Measurements from ENCODE around the gene GALNT13. TPM values are rescaled to one million over a fixed set of nuclear protein-coding genes. Genes with fewer than 3 reads are reported as not detected.

GALNT13 gene
- total and polyA plus RNA-seq, 2 of the 13 experiments (the other 11 are each of a cell fraction or from before 2014, with no cell fraction given) = 1.3 to 5.0 TPM

DNA sequence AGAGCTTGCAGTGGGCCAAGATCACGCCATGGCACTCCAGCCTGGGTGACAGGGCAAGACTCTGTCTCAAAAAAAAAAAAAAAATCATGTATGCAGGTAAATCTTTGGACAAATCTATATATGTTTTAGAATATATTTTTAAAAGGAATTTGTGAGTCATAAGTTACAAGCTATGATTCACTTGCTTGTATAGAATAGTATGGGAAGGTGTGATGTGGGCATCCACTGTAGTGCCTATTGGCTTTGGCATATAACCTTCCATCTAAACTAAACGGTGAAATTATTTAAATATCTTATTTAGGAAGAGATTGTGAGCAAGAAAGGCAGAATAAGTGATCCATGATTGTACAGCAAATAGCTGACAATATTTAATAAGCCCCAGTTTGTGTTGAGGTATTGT lies 261.1 kb downstream of the GALNT13 start:
- no peaks in the 10 kb centered on the region for H3K4me1 ChIP-seq (ENCODE audit: insufficient read depth, low read length)
- BruUV-seq (replicated peaks) = no TSS peak
- no peak overlapping the region for H3K27ac ChIP-seq (ENCODE audit: extremely low read length, insufficient read depth, low read length)
- H3K27me3 ChIP-seq (ENCODE audit: control insufficient read depth in 1 of 2, insufficient read depth in 2 of 2, low read length in 2 of 2) = no peaks in the 10 kb centered on the region
- 4% methylated on average over 2 of the region's 2 CpGs for WGBS (ENCODE audit: low lambda C conversion rate)
- no peaks in the 10 kb centered on the region for H3K79me2 ChIP-seq (ENCODE audit: insufficient read depth, low read length)
- FAIRE-seq (no peak), ATAC-seq (no peak), DNase-seq (ENCODE audit: low spot score) (no peak)
- no peak overlapping the region for H3K4me3 ChIP-seq (replicated peaks in 1 of 3; ENCODE audit: insufficient read depth in 1 of 3, low read depth in 2 of 3, low read length in 3 of 3)
- H3K9ac ChIP-seq (ENCODE audit: insufficient read depth, low read depth, low read length) = no peak overlapping the region
- in situ Hi-C loops (cut with HindIII; ENCODE audit: extremely low pct_ligation_motif_present, low pct_unique_long_range_greater_than_20kb) = no loop called here
- ChIA-PET CTCF (ENCODE audit: low intra/inter-chr PET ratio, low total read pairs) (no interaction called here), POLR2A (no interaction called here)
- no peak overlapping the region for H3K4me2 ChIP-seq (ENCODE audit: low read depth, low read length)
- no peaks in the 10 kb centered on the region for H3K36me3 ChIP-seq (replicated peaks in 1 of 2; ENCODE audit: control insufficient read depth in 1 of 2, insufficient read depth in 2 of 2, low read length in 2 of 2)
- no peaks in the 10 kb centered on the region for H3K9me3 ChIP-seq (ENCODE audit: low read length)
- no peak overlapping the region for H2AFZ ChIP-seq (ENCODE audit: low read length)
- intact Hi-C loops (cut with micrococcal nuclease; ENCODE audit: unreplicated experiment) = no loop called here
- no peaks in the 10 kb centered on the region for H4K20me1 ChIP-seq (ENCODE audit: insufficient read depth, low read length)
- TF ChIP-seq SRSF4 (IDR thresholded peaks at IDR 0.05; ENCODE audit: low read depth, low read length, poor library complexity, severe bottlenecking) (no peak), ZNF567 (CRISPR knock-in tag; IDR thresholded peaks at IDR 0.05; ENCODE audit: borderline replicate concordance) (no peak), ZC3H13 (CRISPR knock-in tag; IDR thresholded peaks at IDR 0.05) (no peak), ZNF616 (CRISPR knock-in tag; IDR thresholded peaks at IDR 0.05; ENCODE audit: low read depth) (no peak), ZFAT (CRISPR knock-in tag; conservative IDR thresholded peaks at IDR 0.05) (no peak), ZNF543 (CRISPR knock-in tag; IDR thresholded peaks at IDR 0.05) (no peak), ZBTB37 (CRISPR knock-in tag; IDR thresholded peaks at IDR 0.05) (no peak), SRSF1 (optimal IDR thresholded peaks at IDR 0.05; ENCODE audit: low read depth, low read length) (no peak), PHF8 (CRISPR knock-in tag; IDR thresholded peaks at IDR 0.05) (no peak), SMAD9 (CRISPR knock-in tag; IDR thresholded peaks at IDR 0.05) (no peak), ZNF101 (CRISPR knock-in tag; IDR thresholded peaks at IDR 0.05; ENCODE audit: borderline replicate concordance, low read depth) (no peak), NCOR1 (IDR thresholded peaks at IDR 0.05; ENCODE audit: borderline replicate concordance, low read length) (no peak), ARHGAP35 (CRISPR knock-in tag; IDR thresholded peaks at IDR 0.05; ENCODE audit: borderline replicate concordance) (no peak), SMARCC2 (IDR thresholded peaks at IDR 0.05) (no peak), KDM5B (CRISPR knock-in tag; IDR thresholded peaks at IDR 0.05; ENCODE audit: borderline replicate concordance) (no peak)
- TF ChIP-seq, protein P1, sequence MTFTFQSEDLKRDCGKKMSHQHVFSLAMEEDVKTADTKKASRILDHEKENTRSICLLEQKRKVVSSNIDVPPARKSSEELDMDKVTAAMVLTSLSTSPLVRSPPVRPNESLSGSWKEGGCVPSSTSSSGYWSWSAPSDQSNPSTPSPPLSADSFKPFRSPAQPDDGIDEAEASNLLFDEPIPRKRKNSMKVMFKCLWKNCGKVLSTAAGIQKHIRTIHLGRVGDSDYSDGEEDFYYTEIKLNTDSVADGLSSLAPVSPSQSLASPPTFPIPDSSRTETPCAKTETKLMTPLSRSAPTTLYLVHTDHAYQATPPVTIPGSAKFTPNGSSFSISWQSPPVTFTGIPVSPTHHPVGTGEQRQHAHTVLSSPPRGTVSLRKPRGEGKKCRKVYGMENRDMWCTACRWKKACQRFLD (CRISPR knock-in tag; IDR thresholded peaks at IDR 0.05; ENCODE audit: borderline replicate concordance) = no peak
- TF ChIP-seq, protein P2, sequence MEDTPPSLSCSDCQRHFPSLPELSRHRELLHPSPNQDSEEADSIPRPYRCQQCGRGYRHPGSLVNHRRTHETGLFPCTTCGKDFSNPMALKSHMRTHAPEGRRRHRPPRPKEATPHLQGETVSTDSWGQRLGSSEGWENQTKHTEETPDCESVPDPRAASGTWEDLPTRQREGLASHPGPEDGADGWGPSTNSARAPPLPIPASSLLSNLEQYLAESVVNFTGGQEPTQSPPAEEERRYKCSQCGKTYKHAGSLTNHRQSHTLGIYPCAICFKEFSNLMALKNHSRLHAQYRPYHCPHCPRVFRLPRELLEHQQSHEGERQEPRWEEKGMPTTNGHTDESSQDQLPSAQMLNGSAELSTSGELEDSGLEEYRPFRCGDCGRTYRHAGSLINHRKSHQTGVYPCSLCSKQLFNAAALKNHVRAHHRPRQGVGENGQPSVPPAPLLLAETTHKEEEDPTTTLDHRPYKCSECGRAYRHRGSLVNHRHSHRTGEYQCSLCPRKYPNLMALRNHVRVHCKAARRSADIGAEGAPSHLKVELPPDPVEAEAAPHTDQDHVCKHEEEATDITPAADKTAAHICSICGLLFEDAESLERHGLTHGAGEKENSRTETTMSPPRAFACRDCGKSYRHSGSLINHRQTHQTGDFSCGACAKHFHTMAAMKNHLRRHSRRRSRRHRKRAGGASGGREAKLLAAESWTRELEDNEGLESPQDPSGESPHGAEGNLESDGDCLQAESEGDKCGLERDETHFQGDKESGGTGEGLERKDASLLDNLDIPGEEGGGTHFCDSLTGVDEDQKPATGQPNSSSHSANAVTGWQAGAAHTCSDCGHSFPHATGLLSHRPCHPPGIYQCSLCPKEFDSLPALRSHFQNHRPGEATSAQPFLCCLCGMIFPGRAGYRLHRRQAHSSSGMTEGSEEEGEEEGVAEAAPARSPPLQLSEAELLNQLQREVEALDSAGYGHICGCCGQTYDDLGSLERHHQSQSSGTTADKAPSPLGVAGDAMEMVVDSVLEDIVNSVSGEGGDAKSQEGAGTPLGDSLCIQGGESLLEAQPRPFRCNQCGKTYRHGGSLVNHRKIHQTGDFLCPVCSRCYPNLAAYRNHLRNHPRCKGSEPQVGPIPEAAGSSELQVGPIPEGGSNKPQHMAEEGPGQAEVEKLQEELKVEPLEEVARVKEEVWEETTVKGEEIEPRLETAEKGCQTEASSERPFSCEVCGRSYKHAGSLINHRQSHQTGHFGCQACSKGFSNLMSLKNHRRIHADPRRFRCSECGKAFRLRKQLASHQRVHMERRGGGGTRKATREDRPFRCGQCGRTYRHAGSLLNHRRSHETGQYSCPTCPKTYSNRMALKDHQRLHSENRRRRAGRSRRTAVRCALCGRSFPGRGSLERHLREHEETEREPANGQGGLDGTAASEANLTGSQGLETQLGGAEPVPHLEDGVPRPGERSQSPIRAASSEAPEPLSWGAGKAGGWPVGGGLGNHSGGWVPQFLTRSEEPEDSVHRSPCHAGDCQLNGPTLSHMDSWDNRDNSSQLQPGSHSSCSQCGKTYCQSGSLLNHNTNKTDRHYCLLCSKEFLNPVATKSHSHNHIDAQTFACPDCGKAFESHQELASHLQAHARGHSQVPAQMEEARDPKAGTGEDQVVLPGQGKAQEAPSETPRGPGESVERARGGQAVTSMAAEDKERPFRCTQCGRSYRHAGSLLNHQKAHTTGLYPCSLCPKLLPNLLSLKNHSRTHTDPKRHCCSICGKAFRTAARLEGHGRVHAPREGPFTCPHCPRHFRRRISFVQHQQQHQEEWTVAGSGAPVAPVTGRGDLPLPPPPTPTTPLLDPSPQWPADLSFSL (CRISPR knock-in tag; IDR thresholded peaks at IDR 0.05) = no peak
